Measurements from ENCODE around the gene NOX3.

The NOX3 gene

GRCh38 chr6:155346957-155347356 lies 108.7 kb downstream of the NOX3 start:
- Histone ChIP-seq H3K27ac (ENCODE audit: low read depth, low read length) (no peak overlapping the region), H3F3A (ENCODE audit: control insufficient read depth, insufficient read depth) (peaks cover 8% of the 10 kb centered on the region), H3K9me2 (replicated peaks; ENCODE audit: control insufficient read depth, low read length) (no peaks in the 10 kb centered on the region), H3K4me1 (ENCODE audit: control insufficient read depth, low read length) (peaks cover 75% of the 10 kb centered on the region), H3K79me2 (ENCODE audit: control insufficient read depth, low read length) (no peaks in the 10 kb centered on the region), H3K4me3 (ENCODE audit: low read length) (no peak overlapping the region), H4K20me1 (ENCODE audit: control insufficient read depth, insufficient read depth, low read depth, low read length) (no peaks in the 10 kb centered on the region), H3K36me3 (ENCODE audit: control insufficient read depth, low read length) (peaks cover 43% of the 10 kb centered on the region), H3K9me3 (ENCODE audit: control insufficient read depth, insufficient read depth, low read length) (peaks cover 56% of the 10 kb centered on the region), H3K27me3 (ENCODE audit: control insufficient read depth, low read length) (no peaks in the 10 kb centered on the region), H3K4me2 (ENCODE audit: low read length) (no peak overlapping the region)
- TF ChIP-seq EZH2phosphoT487 (IDR thresholded peaks at IDR 0.05; ENCODE audit: borderline replicate concordance, low read length): no peak
- no peak for TF ChIP-seq CTCF (IDR thresholded peaks at IDR 0.05; ENCODE audit: low read depth, low read length, poor library complexity, severe bottlenecking)

All from DOHH2 (cell line).